ENCODE measurements around the gene BIRC2. TPM values are rescaled to one million over a fixed set of nuclear protein-coding genes. Genes with fewer than 3 reads are reported as not detected.

Gene BIRC2
- total RNA-seq, 2 experiments from 2014 or later: 40.6 to 41.4 TPM

DNA sequence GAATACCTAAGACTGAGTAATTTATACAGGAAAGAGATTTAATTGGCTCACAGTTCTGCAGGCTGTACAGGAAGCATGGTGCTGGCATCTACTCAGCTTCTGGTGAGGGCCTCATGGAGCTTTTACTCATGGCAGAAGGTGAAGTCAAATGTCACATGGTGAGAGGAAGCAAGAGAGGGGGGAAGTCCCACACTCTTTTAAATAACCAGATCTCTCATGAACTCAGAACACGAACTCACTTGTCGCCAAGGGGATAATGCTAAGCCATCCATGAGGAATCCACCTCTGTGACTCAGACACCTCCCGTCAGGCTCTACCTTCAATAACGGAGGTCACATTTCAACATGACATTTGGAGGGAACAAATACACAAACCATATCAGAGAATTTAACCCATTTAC, 42.2 kb downstream of the BIRC2 start:
- Mint-ChIP-seq H3K36me3 (peaks cover 42% of the 10 kb centered on the region), H3K27me3 (no peaks in the 10 kb centered on the region), H3K27ac (no peak overlapping the region), H3K9me3 (peaks cover 2% of the 10 kb centered on the region), H3K4me3 (no peak overlapping the region), H3K4me1 (peaks cover 27% of the 10 kb centered on the region)
- ATAC-seq (ENCODE audit: low read depth): no peak
- DNase-seq: no peak
- POLR2A ChIA-PET: interaction anchor here (0.6 kb wide), 1 partner anchor 22 kb away, joined by 3 read pairs; no protein-coding TSS in a partner anchor

DNA sequence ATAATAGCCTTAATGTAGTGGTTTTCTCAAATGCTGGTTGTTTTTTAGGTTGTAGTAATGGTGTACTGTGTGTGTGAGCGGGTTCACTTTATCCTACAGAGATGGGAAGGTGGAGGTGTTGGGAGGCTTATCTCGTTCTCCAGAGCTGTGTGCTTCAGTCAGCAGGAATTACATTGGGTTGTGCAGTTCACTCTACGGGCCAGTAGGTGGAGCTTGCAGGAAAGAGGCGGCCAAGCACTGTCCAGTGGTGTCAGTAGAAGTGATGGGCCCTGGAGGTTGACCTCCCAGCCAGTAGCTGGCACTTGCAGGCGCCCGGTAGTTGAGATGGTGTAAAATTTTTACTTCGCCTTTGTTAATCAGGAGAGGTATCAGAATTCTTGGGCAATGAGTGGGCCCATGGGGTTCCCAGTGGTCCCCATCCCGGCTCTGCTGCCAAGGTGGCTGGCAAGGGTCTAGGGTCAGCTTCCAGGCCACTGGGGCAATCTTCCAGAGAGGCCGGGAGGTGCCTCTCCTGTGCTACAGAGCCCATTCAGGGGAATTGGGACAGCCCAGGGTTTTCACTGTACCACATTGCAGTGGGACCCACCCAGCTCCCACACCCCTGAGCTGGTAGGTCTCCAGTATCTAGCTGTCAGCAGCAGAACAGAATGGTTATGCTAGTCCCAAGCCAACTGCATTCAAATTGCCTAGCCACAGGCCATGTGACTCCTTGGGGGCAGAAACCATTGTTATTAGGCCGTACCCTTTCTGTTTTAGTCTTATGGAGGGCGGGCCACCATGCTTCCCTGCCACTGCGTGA, 43.9 kb downstream of the BIRC2 start:
- H3K4me1 Mint-ChIP-seq: peaks cover 29% of the 10 kb centered on the region
- peaks cover 2% of the 10 kb centered on the region for H3K9me3 Mint-ChIP-seq
- peaks cover 41% of the 10 kb centered on the region for H3K36me3 Mint-ChIP-seq
- DNase-seq (peak; percentile 51), ATAC-seq (ENCODE audit: low read depth) (peak; percentile 65)
- peak overlapping the region; percentile 42 for H3K27ac Mint-ChIP-seq
- H3K4me3 Mint-ChIP-seq: no peak overlapping the region
- POLR2A ChIA-PET: interaction anchor here (0.8 to 2.1 kb wide), 2 partner anchors 61 to 105 kb away, joined by 3 to 7 read pairs; no protein-coding TSS in a partner anchor
- H3K27me3 Mint-ChIP-seq: no peaks in the 10 kb centered on the region

DNA sequence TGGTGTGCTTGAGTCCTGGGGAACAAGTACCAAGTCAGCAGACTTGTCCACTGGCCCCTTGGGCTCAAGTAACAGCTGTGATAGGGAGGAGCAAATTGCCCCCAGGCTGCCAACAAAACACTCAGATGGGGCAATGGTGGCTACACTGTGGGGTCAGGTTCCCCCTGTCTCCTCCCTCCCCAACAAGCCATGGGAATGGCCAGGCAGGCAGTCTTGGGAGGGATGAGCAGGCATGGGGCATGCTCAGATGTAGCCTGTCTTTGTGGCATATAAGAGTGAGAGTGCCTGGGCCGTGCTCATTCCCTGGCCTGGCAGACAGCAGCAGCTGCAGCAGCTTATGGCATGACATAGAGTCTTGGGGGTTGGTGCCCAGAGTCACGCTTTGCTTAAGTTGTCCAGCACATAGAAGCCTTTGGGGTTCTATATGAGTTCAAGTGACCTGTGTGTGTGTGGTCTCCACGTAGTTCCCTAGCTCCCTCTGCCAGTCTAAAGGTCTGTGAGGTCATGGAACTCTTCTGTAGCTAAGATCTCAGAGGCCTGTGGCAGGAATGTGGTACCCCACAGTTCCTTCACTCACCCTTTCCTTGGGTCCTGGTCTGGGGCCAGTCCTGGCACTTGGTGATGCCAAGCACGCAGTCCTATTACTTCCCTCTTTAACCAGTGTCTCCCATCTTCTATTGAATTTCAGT, 44.7 kb downstream of the BIRC2 start:
- H3K4me1 Mint-ChIP-seq: peaks cover 25% of the 10 kb centered on the region
- no peak for DNase-seq
- POLR2A ChIA-PET: interaction anchor here (2.1 kb wide), 1 partner anchor 60 kb away, joined by 7 read pairs; no protein-coding TSS in a partner anchor
- no peaks in the 10 kb centered on the region for H3K27me3 Mint-ChIP-seq
- peak overlapping the region; percentile 45 for H3K27ac Mint-ChIP-seq
- peaks cover 2% of the 10 kb centered on the region for H3K9me3 Mint-ChIP-seq
- H3K4me3 Mint-ChIP-seq: no peak overlapping the region
- peaks cover 37% of the 10 kb centered on the region for H3K36me3 Mint-ChIP-seq
- ATAC-seq (ENCODE audit: low read depth): no peak

DNA sequence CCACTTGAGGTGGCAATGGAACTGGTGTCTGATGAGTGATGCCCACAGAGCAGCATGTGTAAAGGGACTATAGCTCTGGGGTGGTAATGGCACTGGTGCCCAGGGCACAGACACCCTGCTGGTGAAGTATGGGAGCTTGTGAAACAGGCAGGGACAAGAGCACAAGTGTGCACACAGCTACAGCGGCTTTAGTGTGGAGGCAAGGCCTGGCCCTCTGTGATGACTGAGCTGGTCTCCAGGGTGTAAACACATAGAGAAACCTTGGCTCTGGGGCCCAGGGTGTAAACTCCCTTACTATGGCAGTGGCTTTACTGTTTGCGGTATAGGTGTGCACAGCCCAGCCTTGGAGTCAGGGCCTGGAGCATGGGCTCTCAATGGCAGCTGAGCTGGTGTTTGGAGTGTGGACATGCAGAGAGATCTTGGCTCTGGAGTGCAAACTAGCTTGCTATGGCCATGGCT, 46.3 kb downstream of the BIRC2 start:
- ATAC-seq (ENCODE audit: low read depth): no peak
- peaks cover 35% of the 10 kb centered on the region for H3K36me3 Mint-ChIP-seq
- POLR2A ChIA-PET: interaction anchor here (0.9 to 1.3 kb wide), 3 partner anchors 48 to 103 kb away, joined by 3 to 4 read pairs (median 3); no protein-coding TSS in a partner anchor

DNA sequence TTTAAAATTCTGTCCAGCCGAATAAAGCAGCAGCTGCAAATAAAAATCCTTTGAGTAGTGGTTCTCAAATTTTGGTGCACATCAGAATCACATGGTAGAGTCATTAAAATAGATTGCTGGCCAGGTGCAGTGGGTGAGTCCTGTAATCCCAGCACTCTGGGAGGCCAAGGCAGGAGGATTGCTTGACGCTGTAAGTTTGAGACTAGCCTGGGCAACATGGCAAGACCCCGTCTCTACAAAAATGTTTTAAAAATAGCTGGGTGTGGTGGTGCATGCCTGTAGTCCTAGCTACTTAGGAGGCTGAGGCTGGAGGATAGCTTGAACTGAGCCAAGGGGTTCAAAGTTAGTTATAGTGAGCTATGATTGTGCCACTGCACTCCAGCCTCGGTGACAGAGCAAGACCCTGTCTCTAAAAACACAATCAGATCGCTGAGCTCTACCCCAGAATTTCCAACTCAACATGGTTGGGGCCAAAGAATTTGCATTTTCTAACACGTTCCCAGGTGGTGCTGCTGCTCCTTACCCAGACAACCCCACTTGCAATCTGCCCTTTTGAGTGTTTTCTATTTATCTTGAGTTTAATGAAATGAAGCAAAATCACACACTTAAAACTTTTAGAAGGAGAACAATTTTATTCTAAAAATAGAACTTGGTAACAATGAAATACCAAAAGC, 48.8 kb downstream of the BIRC2 start:
- no peaks in the 10 kb centered on the region for H3K9me3 Mint-ChIP-seq
- H3K4me1 Mint-ChIP-seq: peaks cover 20% of the 10 kb centered on the region
- ATAC-seq (ENCODE audit: low read depth) (no peak), DNase-seq (no peak)
- H3K27ac Mint-ChIP-seq: no peak overlapping the region
- H3K27me3 Mint-ChIP-seq: no peaks in the 10 kb centered on the region
- H3K4me3 Mint-ChIP-seq: no peak overlapping the region
- POLR2A ChIA-PET: interaction anchor here (0.5 to 0.9 kb wide), 2 partner anchors 20 to 53 kb away, joined by 3 read pairs; no protein-coding TSS in a partner anchor
- peaks cover 31% of the 10 kb centered on the region for H3K36me3 Mint-ChIP-seq

More for the DNA sequence above, 46.3 kb downstream of the BIRC2 start:
- Mint-ChIP-seq H3K27me3 (no peaks in the 10 kb centered on the region), H3K4me1 (peaks cover 28% of the 10 kb centered on the region), H3K9me3 (peaks cover under 1% of the 10 kb centered on the region), H3K27ac (peak overlapping the region; percentile 26), H3K4me3 (no peak overlapping the region)
- DNase-seq: no peak

DNA sequence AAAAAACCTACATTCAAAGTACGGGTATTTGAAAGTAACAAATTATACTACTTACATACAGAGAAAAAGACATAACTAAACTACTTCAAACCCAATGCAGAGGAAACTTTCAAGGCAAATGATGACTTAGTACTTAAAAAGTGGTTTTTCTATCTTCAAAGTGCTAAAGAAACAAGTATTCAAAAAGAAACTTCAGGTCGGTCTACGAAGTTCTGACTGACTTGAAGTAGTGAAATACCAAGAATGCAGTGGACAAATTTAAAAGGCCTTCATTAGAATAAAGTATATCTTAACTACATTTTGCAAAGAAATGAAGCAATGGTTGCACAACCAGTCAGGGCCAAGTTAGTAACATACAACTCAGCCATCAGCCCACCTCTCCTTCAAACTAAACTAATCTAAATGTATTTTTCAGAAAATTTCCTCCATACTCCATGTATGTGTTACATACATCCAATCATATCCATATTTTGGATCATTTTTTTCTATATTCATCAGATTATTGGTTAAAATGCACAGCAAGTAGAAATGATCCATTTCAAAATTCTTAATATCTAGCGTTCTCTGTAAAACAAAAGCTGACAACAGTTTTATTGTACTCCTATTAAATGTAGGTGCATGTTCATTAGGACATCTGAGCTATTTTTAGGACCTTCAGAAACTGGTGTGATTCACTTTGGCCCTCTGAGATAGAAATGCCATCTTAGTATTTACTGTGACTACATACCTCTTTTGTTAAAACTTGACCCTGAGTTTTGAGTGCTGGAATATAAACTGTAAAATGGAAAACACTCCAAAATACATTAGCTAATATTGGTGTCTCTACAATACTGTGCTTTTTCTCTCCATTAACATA, 49.9 kb downstream of the BIRC2 start:
- Mint-ChIP-seq H3K4me3 (peak overlapping the region; percentile 46), H3K27me3 (no peaks in the 10 kb centered on the region), H3K4me1 (peaks cover 22% of the 10 kb centered on the region), H3K27ac (peak overlapping the region; percentile 27), H3K9me3 (no peaks in the 10 kb centered on the region), H3K36me3 (peaks cover 41% of the 10 kb centered on the region)
- POLR2A ChIA-PET: interaction anchor here (0.6 kb wide), 1 partner anchor 11 kb away, joined by 3 read pairs; no protein-coding TSS in a partner anchor
- ATAC-seq (ENCODE audit: low read depth): peak; percentile 55
- no peak for DNase-seq

DNA sequence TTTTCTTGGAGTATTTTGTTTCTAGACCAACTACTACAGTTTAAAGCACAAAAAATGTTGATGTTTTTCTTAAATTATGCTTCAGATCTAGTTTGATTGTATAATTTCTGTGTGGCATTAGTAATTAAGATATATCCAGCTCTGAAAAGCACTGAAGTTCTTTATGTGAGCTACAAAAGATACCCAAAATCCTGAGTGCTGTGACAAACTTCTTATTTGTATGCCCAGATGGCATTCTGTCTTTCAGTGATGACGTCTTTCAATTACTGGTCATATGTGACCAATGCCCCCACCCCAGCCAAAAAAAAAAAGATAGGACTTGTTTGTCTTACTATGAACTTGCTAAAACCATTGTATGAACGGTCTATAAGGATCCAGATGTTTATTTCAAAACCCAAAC, 51.3 kb downstream of the BIRC2 start:
- H3K9me3 Mint-ChIP-seq: no peaks in the 10 kb centered on the region
- H3K4me1 Mint-ChIP-seq: peaks cover 26% of the 10 kb centered on the region
- DNase-seq (no peak), ATAC-seq (ENCODE audit: low read depth) (no peak)
- POLR2A ChIA-PET: interaction anchor here (0.9 kb wide), 1 partner anchor 81 kb away, joined by 4 read pairs; no protein-coding TSS in a partner anchor
- peaks cover 40% of the 10 kb centered on the region for H3K36me3 Mint-ChIP-seq
- no peaks in the 10 kb centered on the region for H3K27me3 Mint-ChIP-seq
- no peak overlapping the region for H3K4me3 Mint-ChIP-seq
- H3K27ac Mint-ChIP-seq: no peak overlapping the region

DNA sequence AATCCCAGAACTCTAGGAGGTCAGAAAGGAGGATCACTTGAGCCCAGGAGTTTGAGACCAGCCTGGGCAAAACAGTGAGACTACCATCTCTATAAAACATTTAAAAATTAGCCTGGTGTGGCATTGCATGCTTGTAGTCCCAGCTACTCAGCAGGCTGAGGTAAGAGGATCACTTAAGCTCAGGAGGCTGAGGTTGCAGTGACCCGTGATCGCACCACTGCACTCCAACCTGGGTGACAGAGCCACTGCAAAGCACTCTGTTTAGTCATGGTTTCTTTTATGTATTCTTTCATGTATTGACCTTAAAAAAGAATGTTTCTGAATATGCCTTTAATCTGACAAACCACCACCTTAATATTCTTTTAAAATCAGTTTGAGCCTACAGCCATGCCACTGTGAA, 52.2 kb downstream of the BIRC2 start:
- ATAC-seq (ENCODE audit: low read depth) (no peak), DNase-seq (no peak)
- POLR2A ChIA-PET: no interaction called here
- Mint-ChIP-seq H3K9me3 (no peaks in the 10 kb centered on the region), H3K4me1 (peaks cover 34% of the 10 kb centered on the region), H3K27ac (no peak overlapping the region), H3K27me3 (no peaks in the 10 kb centered on the region), H3K4me3 (no peak overlapping the region), H3K36me3 (peaks cover 43% of the 10 kb centered on the region)

DNA sequence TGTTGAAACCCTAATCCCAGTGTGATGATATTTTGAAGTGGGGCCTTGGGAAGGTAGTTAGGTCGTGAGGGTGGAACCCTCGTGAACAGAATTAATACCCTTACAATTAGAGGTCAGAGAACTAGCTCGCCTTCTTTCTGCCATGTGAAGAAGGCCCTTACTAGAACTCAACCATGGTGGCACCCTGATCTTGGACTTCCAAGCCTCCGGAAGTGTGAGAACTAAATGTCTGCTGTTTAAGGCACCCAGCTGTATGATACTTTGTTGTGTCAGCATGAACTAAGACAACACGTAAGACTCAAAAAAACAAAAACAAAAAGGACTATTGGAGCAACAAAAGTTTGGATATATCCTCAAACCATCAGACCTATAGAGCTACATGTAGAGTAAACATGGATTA, 53.6 kb downstream of the BIRC2 start:
- peaks cover 40% of the 10 kb centered on the region for H3K36me3 Mint-ChIP-seq
- peaks cover 37% of the 10 kb centered on the region for H3K4me1 Mint-ChIP-seq
- H3K27me3 Mint-ChIP-seq: no peaks in the 10 kb centered on the region
- no peak for ATAC-seq (ENCODE audit: low read depth)
- no peak overlapping the region for H3K27ac Mint-ChIP-seq
- no peak for DNase-seq
- no peak overlapping the region for H3K4me3 Mint-ChIP-seq
- POLR2A ChIA-PET: no interaction called here
- no peaks in the 10 kb centered on the region for H3K9me3 Mint-ChIP-seq

DNA sequence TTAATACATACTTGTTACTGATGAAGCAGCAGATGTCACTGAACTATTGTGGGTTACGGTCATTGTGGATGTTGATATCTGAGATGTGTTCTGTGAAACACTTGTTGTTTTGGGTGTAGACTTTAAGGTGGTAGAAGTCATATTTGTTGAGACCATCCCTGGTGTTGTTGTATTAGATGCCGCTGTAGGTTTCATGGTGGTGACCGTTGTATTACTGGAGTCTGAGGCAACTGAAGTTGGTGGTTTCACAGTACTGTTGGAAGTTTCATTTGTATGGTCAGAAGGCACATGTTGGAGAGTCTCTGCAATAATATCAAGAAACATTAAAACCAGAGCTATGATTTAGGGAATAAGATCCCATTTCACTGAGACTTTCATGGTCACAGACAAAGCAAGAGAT, 54.9 kb downstream of the BIRC2 start:
- no peak overlapping the region for H3K27ac Mint-ChIP-seq
- H3K27me3 Mint-ChIP-seq: no peaks in the 10 kb centered on the region
- no peak overlapping the region for H3K4me3 Mint-ChIP-seq
- peaks cover 41% of the 10 kb centered on the region for H3K36me3 Mint-ChIP-seq
- POLR2A ChIA-PET: no interaction called here
- H3K9me3 Mint-ChIP-seq: no peaks in the 10 kb centered on the region
- no peak for ATAC-seq (ENCODE audit: low read depth)
- no peak for DNase-seq
- peaks cover 41% of the 10 kb centered on the region for H3K4me1 Mint-ChIP-seq

DNA sequence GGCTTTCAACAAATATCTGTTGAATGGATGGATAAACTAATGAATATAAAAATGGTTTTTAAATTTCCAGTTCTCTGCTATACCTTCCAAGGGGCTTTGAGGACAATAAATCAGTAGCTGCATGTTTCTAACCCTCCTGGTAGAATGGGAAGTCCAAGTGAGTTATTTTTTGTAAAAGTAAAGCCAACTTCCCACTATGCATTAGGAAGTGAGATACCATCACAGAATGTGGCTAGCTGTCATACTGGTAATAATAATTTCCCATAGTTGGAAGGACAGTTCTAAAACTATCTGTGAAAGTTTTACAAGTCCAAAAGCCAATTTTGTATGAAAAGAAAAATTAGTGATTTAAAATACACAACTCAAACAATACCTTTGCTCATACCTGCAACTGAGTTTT, 55.5 kb downstream of the BIRC2 start:
- Mint-ChIP-seq H3K27me3 (no peaks in the 10 kb centered on the region), H3K9me3 (no peaks in the 10 kb centered on the region), H3K4me1 (peaks cover 42% of the 10 kb centered on the region), H3K36me3 (peaks cover 41% of the 10 kb centered on the region), H3K27ac (no peak overlapping the region), H3K4me3 (peak overlapping the region; percentile 25)
- ATAC-seq (ENCODE audit: low read depth): no peak
- POLR2A ChIA-PET: no interaction called here
- DNase-seq: no peak

DNA sequence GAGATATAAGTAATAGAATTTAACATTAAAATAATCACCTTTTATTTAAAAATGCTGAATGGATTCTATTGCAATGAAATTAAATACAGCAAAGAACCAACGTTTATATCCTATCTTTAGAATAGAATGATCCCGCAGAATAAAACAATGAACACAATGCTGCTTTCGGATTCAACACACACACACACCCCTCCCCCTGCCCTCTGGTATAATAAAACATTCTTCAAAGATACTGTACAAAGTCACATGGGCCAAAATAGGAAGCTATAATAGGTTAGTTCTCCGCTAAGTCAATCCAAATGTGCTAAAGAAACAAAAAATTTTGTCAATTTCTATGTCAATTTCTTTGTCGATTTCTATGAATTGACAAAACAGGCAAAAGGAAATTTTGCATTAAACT, 58.5 kb downstream of the BIRC2 start:
- no peak overlapping the region for H3K27ac Mint-ChIP-seq
- no peak overlapping the region for H3K4me3 Mint-ChIP-seq
- H3K4me1 Mint-ChIP-seq: peaks cover 51% of the 10 kb centered on the region
- no peaks in the 10 kb centered on the region for H3K27me3 Mint-ChIP-seq
- POLR2A ChIA-PET: no interaction called here
- ATAC-seq (ENCODE audit: low read depth): no peak
- H3K9me3 Mint-ChIP-seq: no peaks in the 10 kb centered on the region
- no peak for DNase-seq
- peaks cover 44% of the 10 kb centered on the region for H3K36me3 Mint-ChIP-seq
